HL-60 (cell line): ENCODE measurements around the gene URB2.

ENCODE experiments used
- DNase-seq, 2 experiments: peaks; one replicate each; pipeline ENCODE4 v3.0.0-alpha.2; 2010 to 2020; ENCODE audit warnings: low read depth in 1 of 2, low spot score in 1 of 2
- H3K27ac ChIP-seq: fragments of 250-450 bp; sonication (Bioruptor Pico); replicated peaks from 2 replicates; pipeline ENCODE4 v1.5.1; 2020; ENCODE audit warnings: mild to moderate bottlenecking, moderate library complexity
- H3K27me3 ChIP-seq: fragments of 250-450 bp; sonication (Bioruptor Pico); 2 replicates; pipeline ENCODE4 v1.5.1; 2021; ENCODE audit warnings: mild to moderate bottlenecking, moderate library complexity; ENCODE audit not compliant: insufficient read depth, poor library complexity, severe bottlenecking
- H3K4me3 ChIP-seq: replicated peaks from 2 replicates; pipeline ENCODE4 v1.5.1; 2011; ENCODE audit warnings: mild to moderate bottlenecking, control low read depth, low read length; ENCODE audit not compliant: insufficient read depth
- GABPA ChIP-seq: IDR thresholded peaks from 2 replicates; pipeline ENCODE4 v1.6.1; 2012; ENCODE audit warnings: low read depth
- POLR2AphosphoS5 ChIP-seq: IDR thresholded peaks from 2 replicates; pipeline ENCODE4 v1.6.1; 2012; ENCODE audit warnings: low read depth
- SPI1 ChIP-seq: IDR thresholded peaks from 2 replicates; pipeline ENCODE4 v1.6.1; 2012; ENCODE audit warnings: low read depth, mild to moderate bottlenecking, borderline replicate concordance
- TF ChIP-seq, protein P1 (sequence below): IDR thresholded peaks from 2 replicates; pipeline ENCODE4 v1.6.1; 2012; ENCODE audit warnings: low read depth; ENCODE audit not compliant: insufficient replicate concordance
- TF ChIP-seq, protein P2 (sequence below): IDR thresholded peaks from one replicate; pipeline ENCODE4 v1.5.1; 2011; ENCODE audit warnings: low read length, control low read depth, inconsistent platforms; ENCODE audit not compliant: insufficient read depth

The URB2 gene

DNA sequence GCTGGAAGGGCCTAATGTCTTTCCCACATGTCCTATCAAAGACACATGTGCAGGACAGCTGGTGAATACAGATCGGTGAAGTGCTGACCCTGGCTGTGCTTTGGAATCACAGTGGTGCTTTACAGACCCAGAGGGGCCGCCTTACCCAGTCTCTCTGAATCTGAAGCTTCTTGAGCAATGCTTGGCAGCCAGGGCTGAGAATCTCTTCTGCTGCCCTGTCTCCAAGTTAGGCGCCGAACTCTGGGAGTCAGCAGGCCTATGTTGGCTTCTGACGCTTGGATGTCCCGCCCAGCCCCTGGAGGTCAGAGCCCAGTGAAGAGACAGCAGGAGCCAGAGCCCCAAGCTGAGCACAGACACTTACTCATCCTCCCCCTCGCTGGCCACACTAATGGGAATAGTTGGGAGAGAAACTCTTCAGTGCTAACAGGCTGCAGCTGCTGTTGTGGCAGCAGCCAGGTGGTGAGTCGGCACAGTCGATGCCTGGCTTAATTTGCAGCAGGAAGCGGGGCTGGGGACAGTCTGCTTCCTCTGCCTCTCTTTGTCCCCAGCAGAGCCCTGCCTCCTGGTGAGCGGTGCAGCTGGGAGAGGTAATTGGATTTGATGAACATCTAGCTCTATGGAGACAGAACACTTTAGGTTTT is 68.1 kb downstream of the URB2 start:
- no peak overlapping the region for H3K4me3 ChIP-seq
- H3K27ac ChIP-seq = no peak overlapping the region
- TF ChIP-seq POLR2AphosphoS5 = no peak
- TF ChIP-seq, protein P1, sequence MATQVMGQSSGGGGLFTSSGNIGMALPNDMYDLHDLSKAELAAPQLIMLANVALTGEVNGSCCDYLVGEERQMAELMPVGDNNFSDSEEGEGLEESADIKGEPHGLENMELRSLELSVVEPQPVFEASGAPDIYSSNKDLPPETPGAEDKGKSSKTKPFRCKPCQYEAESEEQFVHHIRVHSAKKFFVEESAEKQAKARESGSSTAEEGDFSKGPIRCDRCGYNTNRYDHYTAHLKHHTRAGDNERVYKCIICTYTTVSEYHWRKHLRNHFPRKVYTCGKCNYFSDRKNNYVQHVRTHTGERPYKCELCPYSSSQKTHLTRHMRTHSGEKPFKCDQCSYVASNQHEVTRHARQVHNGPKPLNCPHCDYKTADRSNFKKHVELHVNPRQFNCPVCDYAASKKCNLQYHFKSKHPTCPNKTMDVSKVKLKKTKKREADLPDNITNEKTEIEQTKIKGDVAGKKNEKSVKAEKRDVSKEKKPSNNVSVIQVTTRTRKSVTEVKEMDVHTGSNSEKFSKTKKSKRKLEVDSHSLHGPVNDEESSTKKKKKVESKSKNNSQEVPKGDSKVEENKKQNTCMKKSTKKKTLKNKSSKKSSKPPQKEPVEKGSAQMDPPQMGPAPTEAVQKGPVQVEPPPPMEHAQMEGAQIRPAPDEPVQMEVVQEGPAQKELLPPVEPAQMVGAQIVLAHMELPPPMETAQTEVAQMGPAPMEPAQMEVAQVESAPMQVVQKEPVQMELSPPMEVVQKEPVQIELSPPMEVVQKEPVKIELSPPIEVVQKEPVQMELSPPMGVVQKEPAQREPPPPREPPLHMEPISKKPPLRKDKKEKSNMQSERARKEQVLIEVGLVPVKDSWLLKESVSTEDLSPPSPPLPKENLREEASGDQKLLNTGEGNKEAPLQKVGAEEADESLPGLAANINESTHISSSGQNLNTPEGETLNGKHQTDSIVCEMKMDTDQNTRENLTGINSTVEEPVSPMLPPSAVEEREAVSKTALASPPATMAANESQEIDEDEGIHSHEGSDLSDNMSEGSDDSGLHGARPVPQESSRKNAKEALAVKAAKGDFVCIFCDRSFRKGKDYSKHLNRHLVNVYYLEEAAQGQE = no peak
- no peak for TF ChIP-seq GABPA
- no peak for TF ChIP-seq SPI1
- no peaks in the 10 kb centered on the region for H3K27me3 ChIP-seq
- DNase-seq = no peak

DNA sequence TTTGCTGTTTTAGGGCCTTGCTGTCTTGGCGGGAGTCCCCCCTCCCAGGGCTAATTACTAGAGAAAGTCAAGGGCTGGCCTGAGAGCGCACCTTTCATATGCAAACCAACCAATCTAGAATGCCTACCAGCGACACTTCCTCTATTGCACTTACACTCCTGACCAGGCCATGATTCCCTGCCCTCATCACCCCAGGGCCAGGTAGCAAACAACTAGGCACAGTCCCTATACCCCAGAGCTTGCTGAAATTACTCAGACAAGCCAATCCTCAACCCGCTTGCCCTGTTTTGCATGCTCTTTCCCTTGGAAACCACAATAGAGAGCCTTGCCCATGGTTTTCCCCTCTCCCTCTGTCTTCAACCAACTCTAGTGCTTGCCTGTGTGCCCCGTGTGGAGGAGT is 70.3 kb downstream of the URB2 start:
- Histone ChIP-seq H3K27me3 (no peaks in the 10 kb centered on the region), H3K27ac (no peak overlapping the region), H3K4me3 (no peak overlapping the region)
- TF ChIP-seq, protein P2, sequence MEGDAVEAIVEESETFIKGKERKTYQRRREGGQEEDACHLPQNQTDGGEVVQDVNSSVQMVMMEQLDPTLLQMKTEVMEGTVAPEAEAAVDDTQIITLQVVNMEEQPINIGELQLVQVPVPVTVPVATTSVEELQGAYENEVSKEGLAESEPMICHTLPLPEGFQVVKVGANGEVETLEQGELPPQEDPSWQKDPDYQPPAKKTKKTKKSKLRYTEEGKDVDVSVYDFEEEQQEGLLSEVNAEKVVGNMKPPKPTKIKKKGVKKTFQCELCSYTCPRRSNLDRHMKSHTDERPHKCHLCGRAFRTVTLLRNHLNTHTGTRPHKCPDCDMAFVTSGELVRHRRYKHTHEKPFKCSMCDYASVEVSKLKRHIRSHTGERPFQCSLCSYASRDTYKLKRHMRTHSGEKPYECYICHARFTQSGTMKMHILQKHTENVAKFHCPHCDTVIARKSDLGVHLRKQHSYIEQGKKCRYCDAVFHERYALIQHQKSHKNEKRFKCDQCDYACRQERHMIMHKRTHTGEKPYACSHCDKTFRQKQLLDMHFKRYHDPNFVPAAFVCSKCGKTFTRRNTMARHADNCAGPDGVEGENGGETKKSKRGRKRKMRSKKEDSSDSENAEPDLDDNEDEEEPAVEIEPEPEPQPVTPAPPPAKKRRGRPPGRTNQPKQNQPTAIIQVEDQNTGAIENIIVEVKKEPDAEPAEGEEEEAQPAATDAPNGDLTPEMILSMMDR = no peak
- TF ChIP-seq POLR2AphosphoS5 (no peak), SPI1 (no peak)
- TF ChIP-seq, protein P1 = no peak
- no peak for DNase-seq

DNA sequence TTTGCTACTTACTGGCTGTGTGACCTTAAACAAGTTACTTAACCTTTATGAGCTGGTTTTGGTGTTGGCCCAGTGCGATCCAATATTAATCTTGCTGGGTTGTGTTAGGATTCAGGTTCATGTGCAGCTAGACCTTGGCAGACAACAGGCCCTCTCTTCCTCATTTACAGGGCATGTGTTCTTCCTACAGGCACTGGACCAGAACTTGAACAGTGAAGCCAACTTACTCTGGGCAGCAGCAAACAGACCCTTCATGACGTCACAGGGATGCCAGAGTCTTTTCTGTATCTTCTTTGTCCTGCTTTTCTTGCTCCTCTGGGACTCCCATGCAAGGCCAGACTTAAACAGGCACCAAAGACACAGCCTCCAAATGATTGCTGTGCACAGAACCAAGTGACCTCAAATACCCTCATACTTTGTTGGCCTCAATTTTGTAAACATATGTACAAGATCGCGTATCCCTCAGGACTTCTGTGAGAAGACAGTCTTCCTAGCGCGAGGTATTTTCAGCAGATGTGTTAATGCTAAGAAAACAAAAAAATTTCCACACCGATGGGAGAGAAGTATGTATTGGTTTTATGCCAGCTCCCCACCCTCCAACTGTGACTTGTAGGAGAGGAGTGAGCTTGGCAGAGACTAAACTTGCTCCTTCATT is 73.7 kb downstream of the URB2 start:
- no peak overlapping the region for H3K4me3 ChIP-seq
- no peak overlapping the region for H3K27ac ChIP-seq
- no peaks in the 10 kb centered on the region for H3K27me3 ChIP-seq
- no peak for DNase-seq
- TF ChIP-seq, protein P2 = no peak
- TF ChIP-seq, protein P1 = no peak
- TF ChIP-seq POLR2AphosphoS5 (no peak), GABPA (no peak), SPI1 (no peak)
